Endothelial cell of umbilical vein (primary cell): ENCODE data around the gene USH2A. TPM values are rescaled to one million over a fixed set of nuclear protein-coding genes. Genes with fewer than 3 reads are reported as not detected.

Experiments
- BruUV-seq: library from RNA; stranded (reverse); fragments of 400-500 nt; replicated peaks from 2 replicates; lab custom pipeline; 2021; lab: Mats Ljungman, UMichigan
- CTCF ChIA-PET: fragments of 300-600, 350-600 bp; sonication (Branson Sonifier 250); formaldehyde crosslinking; loops from one replicate; lab custom pipeline; 2021; ENCODE audit warnings: antibody characterized with exemption, inconsistent platforms; lab: Charles Lee
- POLR2A ChIA-PET: fragments of 300-600, 350-600 bp; sonication (Branson Sonifier 250); formaldehyde crosslinking; loops from one replicate; lab custom pipeline; 2021; ENCODE audit warnings: antibody characterized with exemption, inconsistent platforms; lab: Charles Lee
- DNase-seq: peaks from one replicate; pipeline ENCODE4 v3.0.0-alpha.2; 2011; ENCODE audit warnings: low read depth, low spot score
- FAIRE-seq: peaks from 2 replicates; lab custom pipeline; 2011; peaks lifted over from hg19 to GRCh38; lab: Jason Lieb, UNC
- H2AFZ ChIP-seq: 2 replicates; pipeline ENCODE4 v1.6.0; 2012; ENCODE audit warnings: low read depth, low read length, control low read depth, inconsistent platforms
- H3K27ac ChIP-seq: 2 replicates; pipeline ENCODE4 v1.5.1; 2011; ENCODE audit warnings: low read depth, mild to moderate bottlenecking, control low read depth, low read length, moderate library complexity; ENCODE audit not compliant: insufficient read depth
- H3K27me3 ChIP-seq, 2 experiments: 2 replicates each; pipeline versions ENCODE4 v1.6.0 to v1.6.1; 2011; ENCODE audit warnings: low read length in 2 of 2, mixed read lengths in 1 of 2; ENCODE audit not compliant: control insufficient read depth in 2 of 2, insufficient read depth in 2 of 2
- H3K36me3 ChIP-seq, 2 experiments: 2 replicates in 1 of 2; 3 replicates in 1 of 2; pipeline ENCODE4 v1.5.1; 2011; ENCODE audit warnings: low read length in 2 of 2, mild to moderate bottlenecking in 1 of 2, moderate library complexity in 1 of 2; ENCODE audit not compliant: control insufficient read depth in 2 of 2, insufficient read depth in 2 of 2; ENCODE audit errors: extremely low read depth in 1 of 2
- H3K4me1 ChIP-seq: 3 replicates; pipeline ENCODE4 v1.5.1; 2011; ENCODE audit warnings: mild to moderate bottlenecking, low read length; ENCODE audit not compliant: control insufficient read depth, insufficient read depth; ENCODE audit errors: extremely low read depth
- H3K4me2 ChIP-seq: 2 replicates; pipeline ENCODE4 v1.6.1; 2011; ENCODE audit warnings: low read length, control low read depth, mixed read lengths; ENCODE audit not compliant: insufficient read depth
- H3K4me3 ChIP-seq, 3 experiments: fragments of 200-600 bp in 1 of 3; sonication (generic), shearing (Covaris generic) in 1 of 3; replicated peaks in 1 of 3; 2 replicates each; pipeline ENCODE4 v1.5.1; 2011 to 2016; ENCODE audit warnings: control low read depth in 3 of 3, low read length in 3 of 3, mild to moderate bottlenecking in 2 of 3, inconsistent platforms in 1 of 3, low read depth in 1 of 3, moderate library complexity in 1 of 3; ENCODE audit not compliant: insufficient read depth in 1 of 3
- H3K79me2 ChIP-seq: 2 replicates; pipeline ENCODE4 v1.6.0; 2012; ENCODE audit warnings: low read length, inconsistent platforms; ENCODE audit not compliant: control insufficient read depth, insufficient read depth
- H3K9ac ChIP-seq: replicated peaks from 2 replicates; pipeline ENCODE3; 2011; ENCODE audit warnings: low read length, control low read depth; ENCODE audit not compliant: insufficient read depth; ENCODE audit errors: extremely low read depth
- H3K9me1 ChIP-seq: replicated peaks from 3 replicates; pipeline ENCODE4 v1.6.0; 2011; ENCODE audit warnings: mild to moderate bottlenecking, low read length; ENCODE audit not compliant: control insufficient read depth, insufficient read depth; ENCODE audit errors: extremely low read depth
- H3K9me3 ChIP-seq: replicated peaks from 2 replicates; pipeline ENCODE4 v1.5.1; 2012; ENCODE audit warnings: low read length, inconsistent platforms; ENCODE audit not compliant: control insufficient read depth, insufficient read depth
- H4K20me1 ChIP-seq: replicated peaks from 2 replicates; pipeline ENCODE3; 2011; ENCODE audit warnings: mild to moderate bottlenecking, low read length; ENCODE audit not compliant: control insufficient read depth, insufficient read depth; ENCODE audit errors: extremely low read depth
- EZH2 ChIP-seq: IDR thresholded peaks from 2 replicates; pipeline ENCODE4 v1.6.1; 2012; ENCODE audit warnings: borderline replicate concordance, low read depth, mild to moderate bottlenecking, moderate library complexity, low read length, inconsistent platforms; ENCODE audit not compliant: severe bottlenecking
- FOS ChIP-seq: IDR thresholded peaks from 2 replicates; pipeline ENCODE4 v1.6.1; 2011; ENCODE audit warnings: mild to moderate bottlenecking, low read length, moderate library complexity, borderline replicate concordance; ENCODE audit not compliant: insufficient read depth
- GATA2 ChIP-seq: IDR thresholded peaks from 2 replicates; pipeline ENCODE4 v1.7.0; 2011; ENCODE audit warnings: low read depth, mild to moderate bottlenecking, moderate library complexity, mixed read lengths, low read length; ENCODE audit not compliant: insufficient read length, insufficient read depth
- JUN ChIP-seq: IDR thresholded peaks from 2 replicates; pipeline ENCODE4 v1.6.1; 2011; ENCODE audit warnings: borderline replicate concordance, low read depth; ENCODE audit not compliant: insufficient read length, insufficient read depth
- MYC ChIP-seq: IDR thresholded peaks from one replicate; pipeline ENCODE4 v1.6.1; 2011; ENCODE audit warnings: mild to moderate bottlenecking, low read depth, low read length
- POLR2A ChIP-seq: IDR thresholded peaks from 2 replicates; pipeline ENCODE4 v1.6.1; 2012; ENCODE audit warnings: low read depth, mild to moderate bottlenecking, control low read depth, low read length
- POLR2AphosphoS5 ChIP-seq: IDR thresholded peaks from 2 replicates; pipeline ENCODE4 v1.6.1; 2012; ENCODE audit warnings: low read depth, mild to moderate bottlenecking, control low read depth, low read length, moderate library complexity; ENCODE audit not compliant: insufficient read depth
- dilution Hi-C: fragments of 300-500 bp; cut with MboI; formaldehyde crosslinking; loops from one replicate; pipeline ENCODE4 v1.15.0; 2019; ENCODE audit warnings: low sequenced_read_pairs; ENCODE audit not compliant: extremely low pct_ligation_motif_present
- intact Hi-C: fragments of 100-400 bp; cut with micrococcal nuclease; formaldehyde crosslinking; loops from one replicate; pipeline ENCODE4 v1.10.0; 2022
- polyA plus RNA-seq, 4 experiments: library from polyadenylated mRNA; depleted of rRNA in 3 of 4; stranded (reverse) in 3 of 4; unstranded in 1 of 4; fragments of >200 nt; gene quantifications; 2 replicates each; pipeline versions ENCODE4 v1.2.1 to v1.2.3, GENCODE V29; 2011 to 2012; ENCODE audit warnings: missing spikeins in 1 of 4
- total RNA-seq: library from RNA; stranded (reverse); gene quantifications from 2 replicates; pipeline ENCODE4 v1.2.3, GENCODE V29; 2021
- TF ChIP-seq, protein P1 (sequence below), 2 donors: IDR thresholded peaks; 1 replicate in 1 of 2; 2 replicates in 1 of 2; pipeline ENCODE4 v1.5.1; 2011; ENCODE audit warnings: low read length in 2 of 2, mild to moderate bottlenecking in 2 of 2, moderate library complexity in 2 of 2, control low read depth in 1 of 2, inconsistent platforms in 1 of 2, low read depth in 1 of 2; ENCODE audit not compliant: insufficient read depth in 1 of 2; ENCODE audit errors: extremely low read depth in 1 of 2
- TF ChIP-seq, protein P2 (sequence below): IDR thresholded peaks from 2 replicates; pipeline ENCODE4 v1.6.1; 2011; ENCODE audit not compliant: insufficient read depth, insufficient read length

The USH2A gene
- total and polyA plus RNA-seq, 2 donors (not counting 3 experiments of a cell fraction or from before 2014, with no cell fraction given), result not detected

DNA sequence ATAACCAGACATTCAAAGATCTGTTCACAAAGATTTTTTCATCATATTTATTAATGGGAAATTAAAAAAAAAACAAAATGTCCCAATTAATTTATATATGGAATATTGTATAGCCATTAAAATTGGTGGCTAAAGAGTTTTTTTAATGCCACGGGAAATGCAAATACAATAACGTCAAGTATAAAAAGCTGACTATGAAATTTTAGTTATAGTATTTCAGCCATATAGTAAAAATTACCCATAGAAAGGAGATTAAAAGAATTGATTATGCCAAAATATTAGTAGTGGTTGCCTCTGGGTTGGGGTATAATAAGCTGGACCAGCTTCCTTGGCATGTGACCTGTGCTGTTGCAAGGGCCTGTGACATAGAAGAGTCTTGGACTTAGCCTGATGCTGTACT lies 777.4 kb downstream of the USH2A start:
- no peaks in the 10 kb centered on the region for H3K79me2 ChIP-seq
- H3K9me1 ChIP-seq, result no peaks in the 10 kb centered on the region
- POLR2A ChIA-PET, result no interaction called here
- H3K27ac ChIP-seq, result no peak overlapping the region
- no peak overlapping the region for H3K9ac ChIP-seq
- intact Hi-C loops, result no loop called here
- no peaks in the 10 kb centered on the region for H4K20me1 ChIP-seq
- H3K4me1 ChIP-seq, result no peaks in the 10 kb centered on the region
- dilution Hi-C loops, result no loop called here
- FAIRE-seq (no peak), DNase-seq (no peak)
- no peak overlapping the region for H3K4me3 ChIP-seq
- no peaks in the 10 kb centered on the region for H3K36me3 ChIP-seq
- no peak overlapping the region for H2AFZ ChIP-seq
- H3K27me3 ChIP-seq, result no peaks in the 10 kb centered on the region
- no peak overlapping the region for H3K4me2 ChIP-seq
- CTCF ChIA-PET, result no interaction called here
- TF ChIP-seq JUN (no peak), POLR2A (no peak), GATA2 (no peak), FOS (no peak), EZH2 (no peak), MYC (no peak), POLR2AphosphoS5 (no peak)
- TF ChIP-seq, protein P1, sequence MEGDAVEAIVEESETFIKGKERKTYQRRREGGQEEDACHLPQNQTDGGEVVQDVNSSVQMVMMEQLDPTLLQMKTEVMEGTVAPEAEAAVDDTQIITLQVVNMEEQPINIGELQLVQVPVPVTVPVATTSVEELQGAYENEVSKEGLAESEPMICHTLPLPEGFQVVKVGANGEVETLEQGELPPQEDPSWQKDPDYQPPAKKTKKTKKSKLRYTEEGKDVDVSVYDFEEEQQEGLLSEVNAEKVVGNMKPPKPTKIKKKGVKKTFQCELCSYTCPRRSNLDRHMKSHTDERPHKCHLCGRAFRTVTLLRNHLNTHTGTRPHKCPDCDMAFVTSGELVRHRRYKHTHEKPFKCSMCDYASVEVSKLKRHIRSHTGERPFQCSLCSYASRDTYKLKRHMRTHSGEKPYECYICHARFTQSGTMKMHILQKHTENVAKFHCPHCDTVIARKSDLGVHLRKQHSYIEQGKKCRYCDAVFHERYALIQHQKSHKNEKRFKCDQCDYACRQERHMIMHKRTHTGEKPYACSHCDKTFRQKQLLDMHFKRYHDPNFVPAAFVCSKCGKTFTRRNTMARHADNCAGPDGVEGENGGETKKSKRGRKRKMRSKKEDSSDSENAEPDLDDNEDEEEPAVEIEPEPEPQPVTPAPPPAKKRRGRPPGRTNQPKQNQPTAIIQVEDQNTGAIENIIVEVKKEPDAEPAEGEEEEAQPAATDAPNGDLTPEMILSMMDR (IDR thresholded peaks at IDR 0.05; ENCODE audit: extremely low read depth in 1 of 2, insufficient read depth in 1 of 2, low read depth in 1 of 2, low read length in 2 of 2), result no peak
- TF ChIP-seq, protein P2, sequence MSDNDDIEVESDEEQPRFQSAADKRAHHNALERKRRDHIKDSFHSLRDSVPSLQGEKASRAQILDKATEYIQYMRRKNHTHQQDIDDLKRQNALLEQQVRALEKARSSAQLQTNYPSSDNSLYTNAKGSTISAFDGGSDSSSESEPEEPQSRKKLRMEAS, result no peak
- BruUV-seq, result no TSS peak
- no peaks in the 10 kb centered on the region for H3K9me3 ChIP-seq
